Measurements from ENCODE around the gene HGFAC. TPM values are rescaled to one million over a fixed set of nuclear protein-coding genes. Genes with fewer than 3 reads are reported as not detected.

The HGFAC gene
- total and polyA plus RNA-seq, 2 of the 13 experiments (the other 11 are each of a cell fraction or from before 2014, with no cell fraction given) = 8.5 to 63.6 TPM

- TF ChIP-seq, protein P1, sequence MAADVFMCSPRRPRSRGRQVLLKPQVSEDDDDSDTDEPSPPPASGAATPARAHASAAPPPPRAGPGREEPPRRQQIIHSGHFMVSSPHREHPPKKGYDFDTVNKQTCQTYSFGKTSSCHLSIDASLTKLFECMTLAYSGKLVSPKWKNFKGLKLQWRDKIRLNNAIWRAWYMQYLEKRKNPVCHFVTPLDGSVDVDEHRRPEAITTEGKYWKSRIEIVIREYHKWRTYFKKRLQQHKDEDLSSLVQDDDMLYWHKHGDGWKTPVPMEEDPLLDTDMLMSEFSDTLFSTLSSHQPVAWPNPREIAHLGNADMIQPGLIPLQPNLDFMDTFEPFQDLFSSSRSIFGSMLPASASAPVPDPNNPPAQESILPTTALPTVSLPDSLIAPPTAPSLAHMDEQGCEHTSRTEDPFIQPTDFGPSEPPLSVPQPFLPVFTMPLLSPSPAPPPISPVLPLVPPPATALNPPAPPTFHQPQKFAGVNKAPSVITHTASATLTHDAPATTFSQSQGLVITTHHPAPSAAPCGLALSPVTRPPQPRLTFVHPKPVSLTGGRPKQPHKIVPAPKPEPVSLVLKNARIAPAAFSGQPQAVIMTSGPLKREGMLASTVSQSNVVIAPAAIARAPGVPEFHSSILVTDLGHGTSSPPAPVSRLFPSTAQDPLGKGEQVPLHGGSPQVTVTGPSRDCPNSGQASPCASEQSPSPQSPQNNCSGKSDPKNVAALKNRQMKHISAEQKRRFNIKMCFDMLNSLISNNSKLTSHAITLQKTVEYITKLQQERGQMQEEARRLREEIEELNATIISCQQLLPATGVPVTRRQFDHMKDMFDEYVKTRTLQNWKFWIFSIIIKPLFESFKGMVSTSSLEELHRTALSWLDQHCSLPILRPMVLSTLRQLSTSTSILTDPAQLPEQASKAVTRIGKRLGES (CRISPR knock-in tag; IDR thresholded peaks at IDR 0.05; ENCODE audit: borderline replicate concordance) = no peak
- no peak for TF ChIP-seq HNRNPH1 (optimal IDR thresholded peaks at IDR 0.05; ENCODE audit: low read depth, low read length)
- TF ChIP-seq TCF12 (IDR thresholded peaks at IDR 0.05) = no peak
- no peak for TF ChIP-seq TCF12 (CRISPR knock-in tag; IDR thresholded peaks at IDR 0.05)
- TF ChIP-seq ZBTB3 (CRISPR knock-in tag; IDR thresholded peaks at IDR 0.05; ENCODE audit: borderline replicate concordance, low read depth) = no peak
- no peak for TF ChIP-seq ZFP62 (CRISPR knock-in tag; IDR thresholded peaks at IDR 0.05)
- TF ChIP-seq RXRA (CRISPR knock-in tag; IDR thresholded peaks at IDR 0.05) = no peak
- TF ChIP-seq ZKSCAN1 (IDR thresholded peaks at IDR 0.05; ENCODE audit: low read length) = no peak
- no peak for TF ChIP-seq PHF20 (CRISPR knock-in tag; IDR thresholded peaks at IDR 0.05)
- TF ChIP-seq ETV5 (CRISPR knock-in tag; IDR thresholded peaks at IDR 0.05; ENCODE audit: borderline replicate concordance) = no peak
- TF ChIP-seq, protein P2, sequence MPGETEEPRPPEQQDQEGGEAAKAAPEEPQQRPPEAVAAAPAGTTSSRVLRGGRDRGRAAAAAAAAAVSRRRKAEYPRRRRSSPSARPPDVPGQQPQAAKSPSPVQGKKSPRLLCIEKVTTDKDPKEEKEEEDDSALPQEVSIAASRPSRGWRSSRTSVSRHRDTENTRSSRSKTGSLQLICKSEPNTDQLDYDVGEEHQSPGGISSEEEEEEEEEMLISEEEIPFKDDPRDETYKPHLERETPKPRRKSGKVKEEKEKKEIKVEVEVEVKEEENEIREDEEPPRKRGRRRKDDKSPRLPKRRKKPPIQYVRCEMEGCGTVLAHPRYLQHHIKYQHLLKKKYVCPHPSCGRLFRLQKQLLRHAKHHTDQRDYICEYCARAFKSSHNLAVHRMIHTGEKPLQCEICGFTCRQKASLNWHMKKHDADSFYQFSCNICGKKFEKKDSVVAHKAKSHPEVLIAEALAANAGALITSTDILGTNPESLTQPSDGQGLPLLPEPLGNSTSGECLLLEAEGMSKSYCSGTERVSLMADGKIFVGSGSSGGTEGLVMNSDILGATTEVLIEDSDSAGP (CRISPR knock-in tag; IDR thresholded peaks at IDR 0.05; ENCODE audit: borderline replicate concordance) = no peak
Measured at GRCh38 chr4:3497523-3498389, 56.0 kb downstream of the HGFAC start (continued).

Data from HepG2 (cell line).